8988T (cell line): ENCODE measurements around the gene GDA.

Source experiments
- DNase-seq: peaks from one replicate; pipeline ENCODE4 v3.0.0; 2011

The GDA gene

GRCh38 chr9:72149231-72149975 is at the start of gene GDA:
Gene GDA (plus strand): TSS chr9:72149440. CDS start chr9:72149560, 120 bp downstream.
- peak; percentile 39 for DNase-seq

GRCh38 chr9:72102520-72102919 is 46.7 kb upstream of the GDA start:
- DNase-seq, result no peak

- no peak for DNase-seq
Measured at GRCh38 chr9:72113056-72113455, 36.2 kb upstream of the GDA start.

GRCh38 chr9:72119853-72120252 is 29.4 kb upstream of the GDA start:
- DNase-seq, result no peak

- no peak for DNase-seq
Measured at GRCh38 chr9:72124947-72125346, 24.3 kb upstream of the GDA start.

- DNase-seq, result no peak
Measured at GRCh38 chr9:72127753-72128152, 21.5 kb upstream of the GDA start.

GRCh38 chr9:72128526-72128925 is 20.7 kb upstream of the GDA start:
- no peak for DNase-seq

GRCh38 chr9:72129271-72130156 is 19.7 kb upstream of the GDA start:
- DNase-seq, result no peak

GRCh38 chr9:72130321-72130720 is 18.9 kb upstream of the GDA start:
- no peak for DNase-seq

- no peak for DNase-seq
Measured at GRCh38 chr9:72131206-72131605, 18.0 kb upstream of the GDA start.

GRCh38 chr9:72132052-72132451 is 17.2 kb upstream of the GDA start:
- DNase-seq, result no peak

GRCh38 chr9:72133365-72134035 is 15.7 kb upstream of the GDA start:
- DNase-seq, result no peak

- no peak for DNase-seq
Measured at GRCh38 chr9:72134801-72135200, 14.4 kb upstream of the GDA start.

GRCh38 chr9:72137697-72138365 is 11.4 kb upstream of the GDA start:
- DNase-seq, result no peak

GRCh38 chr9:72139226-72139625 is 10.0 kb upstream of the GDA start:
- DNase-seq, result no peak

GRCh38 chr9:72140586-72140985 is 8.7 kb upstream of the GDA start:
- no peak for DNase-seq

GRCh38 chr9:72141484-72141883 is 7.8 kb upstream of the GDA start:
- no peak for DNase-seq

GRCh38 chr9:72144756-72145492 is 4.3 kb upstream of the GDA start:
- no peak for DNase-seq

- no peak for DNase-seq
Measured at GRCh38 chr9:72145733-72146505, 3.3 kb upstream of the GDA start.

- no peak for DNase-seq
Measured at GRCh38 chr9:72147676-72148075, 1.6 kb upstream of the GDA start.

- DNase-seq, result no peak
Measured at GRCh38 chr9:72150127-72150526, 887 bp downstream of the GDA start.

- DNase-seq, result no peak
Measured at GRCh38 chr9:72150661-72151060, 1.4 kb downstream of the GDA start.
